Hepatocyte (in vitro differentiated cells): Measurements from ENCODE around the gene LRAT. TPM values are rescaled to one million over a fixed set of nuclear protein-coding genes. Genes with fewer than 3 reads are reported as not detected.

ENCODE experiments used
- DNase-seq: peaks from one replicate; pipeline ENCODE4 v3.0.0-alpha.2; 2016; ENCODE audit warnings: low spot score
- H2AFZ ChIP-seq: fragments of 200-600 bp; sonication (generic); 2 replicates; pipeline ENCODE4 v1.6.0; 2016; ENCODE audit warnings: antibody characterized with exemption, mild to moderate bottlenecking
- H3K27ac ChIP-seq: fragments of 200-600 bp; sonication (generic); 2 replicates; pipeline ENCODE4 v1.5.1; 2016; ENCODE audit warnings: mild to moderate bottlenecking
- H3K27me3 ChIP-seq: fragments of 200-600 bp; sonication (generic); 2 replicates; pipeline ENCODE4 v1.6.1; 2016
- H3K36me3 ChIP-seq: fragments of 200-600 bp; sonication (generic); replicated peaks from 2 replicates; pipeline ENCODE4 v1.5.1; 2016; ENCODE audit warnings: low read depth; ENCODE audit not compliant: insufficient read depth
- H3K4me1 ChIP-seq: fragments of 200-600 bp; sonication (generic); 2 replicates; pipeline ENCODE4 v1.5.1; 2016; ENCODE audit warnings: mild to moderate bottlenecking, moderate library complexity; ENCODE audit not compliant: insufficient read depth
- H3K4me2 ChIP-seq: fragments of 200-600 bp; sonication (generic); 2 replicates; pipeline ENCODE4 v1.6.0; 2016
- H3K4me3 ChIP-seq: fragments of 200-600 bp; sonication (generic); 2 replicates; pipeline ENCODE4 v1.5.1; 2016; ENCODE audit warnings: mild to moderate bottlenecking
- H3K79me2 ChIP-seq: fragments of 200-600 bp; sonication (generic); 2 replicates; pipeline ENCODE4 v1.6.0; 2017; ENCODE audit warnings: mild to moderate bottlenecking
- H3K9me2 ChIP-seq: fragments of 200-600 bp; sonication (generic); replicated peaks from 2 replicates; pipeline ENCODE4 v1.6.0; 2017; ENCODE audit warnings: mild to moderate bottlenecking; ENCODE audit not compliant: insufficient read depth
- H3K9me3 ChIP-seq: fragments of 200-600 bp; sonication (generic); 2 replicates; pipeline ENCODE4 v1.5.1; 2016; ENCODE audit warnings: low read depth, mild to moderate bottlenecking
- H4K20me1 ChIP-seq: fragments of 200-600 bp; sonication (generic); 2 replicates; pipeline ENCODE4 v1.6.0; 2016; ENCODE audit warnings: mild to moderate bottlenecking; ENCODE audit not compliant: insufficient read depth, poor library complexity, severe bottlenecking
- EZH2 ChIP-seq: fragments of 200-600 bp; sonication (generic); IDR thresholded peaks from 2 replicates; pipeline ENCODE4 v1.6.1; 2016; ENCODE audit warnings: antibody characterized with exemption, mild to moderate bottlenecking, borderline replicate concordance
- EZH2phosphoT487 ChIP-seq: fragments of 200-600 bp; sonication (generic); IDR thresholded peaks from one replicate; pipeline ENCODE4 v1.6.1; 2018; ENCODE audit warnings: antibody characterized with exemption, mild to moderate bottlenecking, low read depth, moderate library complexity; ENCODE audit not compliant: unreplicated experiment, severe bottlenecking
- WGBS: methylation state at CpG from one replicate; pipeline ENCODE4 v1.1.6; 2016; ENCODE audit warnings: low lambda C conversion rate; ENCODE audit errors: missing lambda C conversion rate; 5-methylcytosine and 5-hydroxymethylcytosine counted together
- polyA plus RNA-seq: library from polyadenylated mRNA; unstranded; fragments of >200 nt; fragmentation: Nextera tagmentation; extraction: Ambion mirVana; gene quantifications from 2 replicates; pipeline ENCODE4 v1.2.1, GENCODE V29; 2016
- small RNA-seq: library from RNA; depleted of rRNA; stranded (forward); fragments of <200 nt; gene quantifications from one replicate; pipeline ENCODE3, GENCODE V24; 2014
- total RNA-seq: library from RNA; depleted of rRNA; stranded (reverse); fragments of >200 nt; gene quantifications from 2 replicates; pipeline ENCODE4 v1.2.3, GENCODE V29; 2014
- TF ChIP-seq, protein P1 (sequence below): fragments of 200-600 bp; sonication (generic); IDR thresholded peaks from 2 replicates; pipeline ENCODE4 v1.5.1; 2016; ENCODE audit warnings: antibody characterized with exemption, mild to moderate bottlenecking; ENCODE audit not compliant: poor library complexity

The LRAT gene
- total and polyA plus RNA-seq, 2 experiments from 2014 or later, result 2.6 to 3.5 TPM

- peaks cover 5% of the 10 kb centered on the region for H3K27me3 ChIP-seq
Observed at GRCh38 chr4:154781126-154781982, 37.6 kb downstream of the LRAT start, which contains the start of gene RBM46. Gene RBM46 (plus strand): TSS chr4:154781272. CDS start chr4:154796753, 15,481 bp downstream.

GRCh38 chr4:154781983-154782293 lies 38.1 kb downstream of the LRAT start:
- Histone ChIP-seq H3K27me3 (peaks cover 5% of the 10 kb centered on the region), H4K20me1 (no peaks in the 10 kb centered on the region), H3K4me3 (no peak overlapping the region), H3K4me2 (no peak overlapping the region), H2AFZ (no peak overlapping the region), H3K9me2 (no peaks in the 10 kb centered on the region), H3K36me3 (no peaks in the 10 kb centered on the region), H3K4me1 (no peaks in the 10 kb centered on the region), H3K79me2 (no peaks in the 10 kb centered on the region), H3K27ac (no peak overlapping the region), H3K9me3 (no peaks in the 10 kb centered on the region)
- 91% methylated on average over 18 of the region's 18 CpGs for WGBS
- TF ChIP-seq, protein P1, sequence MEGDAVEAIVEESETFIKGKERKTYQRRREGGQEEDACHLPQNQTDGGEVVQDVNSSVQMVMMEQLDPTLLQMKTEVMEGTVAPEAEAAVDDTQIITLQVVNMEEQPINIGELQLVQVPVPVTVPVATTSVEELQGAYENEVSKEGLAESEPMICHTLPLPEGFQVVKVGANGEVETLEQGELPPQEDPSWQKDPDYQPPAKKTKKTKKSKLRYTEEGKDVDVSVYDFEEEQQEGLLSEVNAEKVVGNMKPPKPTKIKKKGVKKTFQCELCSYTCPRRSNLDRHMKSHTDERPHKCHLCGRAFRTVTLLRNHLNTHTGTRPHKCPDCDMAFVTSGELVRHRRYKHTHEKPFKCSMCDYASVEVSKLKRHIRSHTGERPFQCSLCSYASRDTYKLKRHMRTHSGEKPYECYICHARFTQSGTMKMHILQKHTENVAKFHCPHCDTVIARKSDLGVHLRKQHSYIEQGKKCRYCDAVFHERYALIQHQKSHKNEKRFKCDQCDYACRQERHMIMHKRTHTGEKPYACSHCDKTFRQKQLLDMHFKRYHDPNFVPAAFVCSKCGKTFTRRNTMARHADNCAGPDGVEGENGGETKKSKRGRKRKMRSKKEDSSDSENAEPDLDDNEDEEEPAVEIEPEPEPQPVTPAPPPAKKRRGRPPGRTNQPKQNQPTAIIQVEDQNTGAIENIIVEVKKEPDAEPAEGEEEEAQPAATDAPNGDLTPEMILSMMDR, result no peak
- TF ChIP-seq EZH2 (no peak), EZH2phosphoT487 (no peak)
- DNase-seq, result no peak

More at GRCh38 chr4:154781126-154781982, 37.6 kb downstream of the LRAT start, which contains the start of gene RBM46:
- Histone ChIP-seq H3K4me3 (no peak within 1 kb of the TSS), H3K4me1 (no peaks in the 10 kb centered on the region), H3K4me2 (no peak within 1 kb of the TSS), H3K9me2 (no peaks in the 10 kb centered on the region), H3K27ac (no peak within 1 kb of the TSS), H3K79me2 (no peaks in the 10 kb centered on the region), H4K20me1 (no peaks in the 10 kb centered on the region), H3K9me3 (no peaks in the 10 kb centered on the region), H3K36me3 (no peaks in the 10 kb centered on the region), H2AFZ (no peak within 1 kb of the TSS)
- no peak for DNase-seq
- WGBS, result 97% methylated on average over 67 of the region's 76 CpGs
- TF ChIP-seq EZH2phosphoT487, result no peak

Small RNA genes lying within 50 kb of the gene (small RNA-seq; reads per million reads assigned to genes)
- gene NDUFB2P1 (not detected), gene RNU2-44P (not detected), gene RNU2-66P (not detected)

Other genes starting within 250 kb of the LRAT start
- 63.9 and 67.3 TPM in 2 replicates for gene PLRG1, start 193.6 kb upstream of the LRAT start, total RNA-seq
- 54.4 and 60.0 TPM in 2 replicates for gene PLRG1, start 193.6 kb upstream of the LRAT start, polyA plus RNA-seq
- 1,901 and 1,953 TPM in 2 replicates for gene FGB, start 181.0 kb upstream of the LRAT start, total RNA-seq
- 1,888 and 2,096 TPM in 2 replicates for gene FGB, start 181.0 kb upstream of the LRAT start, polyA plus RNA-seq
- gene FGA, start 153.3 kb upstream of the LRAT start, total RNA-seq, result 1,189 and 1,239 TPM in 2 replicates
- gene FGA, start 153.3 kb upstream of the LRAT start, polyA plus RNA-seq, result 446 and 579 TPM in 2 replicates
- gene FGG, start 131.3 kb upstream of the LRAT start, total RNA-seq, result 1,531 and 1,684 TPM in 2 replicates
- gene FGG, start 131.3 kb upstream of the LRAT start, polyA plus RNA-seq, result 1,125 and 1,415 TPM in 2 replicates
- gene RBM46, start 37.3 kb downstream of the LRAT start, total RNA-seq, result 0.07 TPM in 1 of 2 replicates, not detected in the other
- not detected in 2 replicates for gene RBM46, start 37.3 kb downstream of the LRAT start, polyA plus RNA-seq